Erythroblast (primary cell): ENCODE results near the gene CTSZ.

Source experiments
- GATA1 ChIP-seq: IDR thresholded peaks from 2 replicates; pipeline ENCODE4 v1.6.1; 2011; ENCODE audit warnings: low read depth, mild to moderate bottlenecking, control low read depth, low read length, moderate library complexity
- POLR2A ChIP-seq: IDR thresholded peaks from 2 replicates; pipeline ENCODE4 v1.6.1; 2011; ENCODE audit warnings: mild to moderate bottlenecking, low read length

GRCh38 chr20:59025511-59025910 is 18.5 kb upstream of the CTSZ start:
- TF ChIP-seq POLR2A: no peak
- TF ChIP-seq GATA1: no peak
